OCI-LY1 (cell line): ENCODE results near the gene HLA-DPA1.

ENCODE experiments used
- H2AFZ ChIP-seq: fragments of 200-600 bp; sonication (generic), shearing (Covaris generic); 2 replicates; pipeline ENCODE4 v1.6.0; 2014; ENCODE audit warnings: antibody characterized with exemption, mild to moderate bottlenecking, low read length
- H3F3A ChIP-seq: fragments of 200-600 bp; sonication (generic), shearing (Covaris generic); 2 replicates; pipeline ENCODE4 v1.6.0; 2014; ENCODE audit warnings: mild to moderate bottlenecking, antibody characterized with exemption, low read length, moderate library complexity; ENCODE audit not compliant: insufficient read depth
- H3K27ac ChIP-seq: fragments of 200-600 bp; sonication (generic); 2 replicates; pipeline ENCODE4 v1.5.1; 2014; ENCODE audit warnings: low read length, mixed run types, mild to moderate bottlenecking, low read depth; ENCODE audit not compliant: poor library complexity, severe bottlenecking
- H3K27me3 ChIP-seq: fragments of 200-600 bp; sonication (generic); 2 replicates; pipeline ENCODE4 v1.6.0; 2014; ENCODE audit warnings: antibody characterized with exemption, mild to moderate bottlenecking, low read length, moderate library complexity; ENCODE audit not compliant: insufficient read depth
- H3K36me3 ChIP-seq: fragments of 200-600 bp; sonication (generic); 2 replicates; pipeline ENCODE4 v1.6.1; 2014; ENCODE audit warnings: mild to moderate bottlenecking, antibody characterized with exemption, low read length, moderate library complexity, mixed read lengths; ENCODE audit not compliant: insufficient read depth
- H3K4me1 ChIP-seq: fragments of 200-600 bp; sonication (generic); 2 replicates; pipeline ENCODE4 v1.5.1; 2014; ENCODE audit warnings: mild to moderate bottlenecking, low read length, moderate library complexity; ENCODE audit not compliant: insufficient read depth, severe bottlenecking
- H3K4me2 ChIP-seq: fragments of 200-600 bp; sonication (generic), shearing (Covaris generic); 2 replicates; pipeline ENCODE4 v1.6.1; 2014; ENCODE audit warnings: low read length
- H3K4me3 ChIP-seq: fragments of 200-600 bp; sonication (generic); 2 replicates; pipeline ENCODE4 v1.5.1; 2014; ENCODE audit warnings: low read length, low read depth, mild to moderate bottlenecking, mixed read lengths; ENCODE audit not compliant: poor library complexity, severe bottlenecking
- H3K79me2 ChIP-seq: fragments of 200-600 bp; shearing (Covaris generic); 2 replicates; pipeline ENCODE4 v1.6.1; 2016; ENCODE audit warnings: mixed run types, low read length, mixed read lengths; ENCODE audit not compliant: insufficient read depth
- H3K9ac ChIP-seq: fragments of 200-600 bp; sonication (generic), shearing (Covaris generic); 2 replicates; pipeline ENCODE4 v1.6.1; 2014; ENCODE audit warnings: mild to moderate bottlenecking, low read length, mixed read lengths
- H3K9me2 ChIP-seq: fragments of 200-600 bp; sonication (generic), shearing (Covaris generic); 2 replicates; pipeline ENCODE4 v1.6.1; 2014; ENCODE audit warnings: low read depth, mild to moderate bottlenecking, low read length, mixed read lengths
- H3K9me3 ChIP-seq: fragments of 200-600 bp; shearing (Covaris generic); 2 replicates; pipeline ENCODE4 v1.6.1; 2014; ENCODE audit warnings: low read length, mixed read lengths
- H4K20me1 ChIP-seq: fragments of 200-600 bp; sonication (generic), shearing (Covaris generic); 2 replicates; pipeline ENCODE4 v1.6.0; 2016; ENCODE audit warnings: mild to moderate bottlenecking, low read length; ENCODE audit not compliant: insufficient read depth
- EZH2 ChIP-seq: fragments of 200-600 bp; sonication (generic), shearing (Covaris generic); IDR thresholded peaks from 2 replicates; pipeline ENCODE4 v1.8.0; 2017; ENCODE audit warnings: borderline replicate concordance, mixed run types, mild to moderate bottlenecking, antibody characterized with exemption, low read length, moderate library complexity, mixed read lengths
- TF ChIP-seq, protein P1 (sequence below): fragments of 200-600 bp; sonication (generic), shearing (Covaris generic); IDR thresholded peaks from 2 replicates; pipeline ENCODE4 v1.5.1; 2017; ENCODE audit warnings: mild to moderate bottlenecking, antibody characterized with exemption, low read length, moderate library complexity, mixed read lengths

Gene HLA-DPA1

DNA sequence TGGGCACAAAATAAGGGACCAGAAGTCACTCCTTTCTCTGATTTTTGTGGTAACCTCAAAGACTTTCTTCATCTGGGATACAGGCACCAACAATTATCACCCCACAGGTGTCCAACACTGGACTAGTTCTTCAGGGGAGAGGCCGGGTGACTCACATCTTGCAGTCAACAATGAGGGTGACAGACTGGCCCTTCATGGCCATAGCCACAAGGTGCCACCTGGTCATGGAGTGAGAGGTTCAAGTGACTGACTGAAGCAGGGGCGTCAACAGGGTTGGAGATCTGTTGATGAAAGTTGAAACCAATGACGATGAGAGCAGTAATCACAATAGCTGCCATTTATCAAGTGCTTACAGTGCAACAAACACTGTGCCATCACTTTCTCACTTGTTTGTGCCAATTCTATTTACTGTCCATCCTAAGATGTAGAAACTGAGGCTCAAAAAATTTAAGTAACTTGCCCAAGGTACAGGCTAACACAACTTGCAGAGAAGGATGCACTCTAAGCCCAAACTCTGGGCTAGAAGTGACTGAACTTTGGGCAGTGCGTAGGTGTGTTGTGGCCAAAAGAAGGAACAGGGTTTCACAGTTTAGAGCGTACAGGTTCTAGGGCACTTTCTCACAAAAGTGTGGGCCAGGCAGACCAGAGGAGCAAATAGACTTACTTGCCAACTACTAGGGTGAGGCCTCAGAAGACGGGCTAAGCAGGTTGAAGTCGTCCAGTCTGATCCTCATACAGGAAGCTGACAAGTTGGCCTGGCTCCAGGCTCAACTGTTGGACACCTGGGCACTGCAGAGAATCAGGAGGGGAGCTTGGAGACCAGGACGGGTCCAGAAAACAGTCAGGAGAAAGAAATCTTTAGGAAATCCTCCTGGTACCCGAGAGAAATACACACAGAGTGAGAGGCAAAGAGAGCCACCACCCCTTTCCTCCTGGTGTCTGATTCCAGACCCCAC lies 32.7 kb upstream of the HLA-DPA1 start:
- H3K27ac ChIP-seq, result no peak overlapping the region
- no peak overlapping the region for H3K4me2 ChIP-seq
- no peak overlapping the region for H2AFZ ChIP-seq
- H3K9me3 ChIP-seq, result no peaks in the 10 kb centered on the region
- H3K27me3 ChIP-seq, result no peaks in the 10 kb centered on the region; the same call in 1 of the 2 replicates
- H3K4me3 ChIP-seq, result no peak overlapping the region
- H3K36me3 ChIP-seq, result no peaks in the 10 kb centered on the region; the same call in 1 of the 2 replicates
- H3F3A ChIP-seq, result no peaks in the 10 kb centered on the region
- H3K9ac ChIP-seq, result no peak overlapping the region
- no peaks in the 10 kb centered on the region for H3K79me2 ChIP-seq
- TF ChIP-seq EZH2, result no peak
- TF ChIP-seq, protein P1, sequence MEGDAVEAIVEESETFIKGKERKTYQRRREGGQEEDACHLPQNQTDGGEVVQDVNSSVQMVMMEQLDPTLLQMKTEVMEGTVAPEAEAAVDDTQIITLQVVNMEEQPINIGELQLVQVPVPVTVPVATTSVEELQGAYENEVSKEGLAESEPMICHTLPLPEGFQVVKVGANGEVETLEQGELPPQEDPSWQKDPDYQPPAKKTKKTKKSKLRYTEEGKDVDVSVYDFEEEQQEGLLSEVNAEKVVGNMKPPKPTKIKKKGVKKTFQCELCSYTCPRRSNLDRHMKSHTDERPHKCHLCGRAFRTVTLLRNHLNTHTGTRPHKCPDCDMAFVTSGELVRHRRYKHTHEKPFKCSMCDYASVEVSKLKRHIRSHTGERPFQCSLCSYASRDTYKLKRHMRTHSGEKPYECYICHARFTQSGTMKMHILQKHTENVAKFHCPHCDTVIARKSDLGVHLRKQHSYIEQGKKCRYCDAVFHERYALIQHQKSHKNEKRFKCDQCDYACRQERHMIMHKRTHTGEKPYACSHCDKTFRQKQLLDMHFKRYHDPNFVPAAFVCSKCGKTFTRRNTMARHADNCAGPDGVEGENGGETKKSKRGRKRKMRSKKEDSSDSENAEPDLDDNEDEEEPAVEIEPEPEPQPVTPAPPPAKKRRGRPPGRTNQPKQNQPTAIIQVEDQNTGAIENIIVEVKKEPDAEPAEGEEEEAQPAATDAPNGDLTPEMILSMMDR, result no peak
- no peaks in the 10 kb centered on the region for H4K20me1 ChIP-seq
- H3K4me1 ChIP-seq, result no peaks in the 10 kb centered on the region
- H3K9me2 ChIP-seq, result no peaks in the 10 kb centered on the region

DNA sequence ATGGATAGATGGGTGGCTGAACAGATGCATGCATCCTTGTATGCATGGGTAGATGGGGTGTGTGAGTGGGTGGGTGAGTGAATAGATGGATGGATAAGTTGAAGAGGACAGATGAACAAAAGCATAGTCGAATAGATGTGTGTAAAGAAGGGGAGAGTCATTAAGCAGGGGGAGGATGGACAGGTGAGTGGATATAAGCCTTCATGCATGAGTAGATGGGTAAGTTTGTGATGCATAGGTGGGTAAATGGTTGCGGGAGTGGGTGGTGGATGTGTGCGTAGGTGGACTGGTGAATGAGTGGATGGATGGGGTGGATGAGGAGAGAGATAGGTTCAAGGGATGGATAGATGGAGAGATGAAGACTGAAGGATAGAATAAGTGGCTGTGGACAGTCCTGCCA lies 31.9 kb upstream of the HLA-DPA1 start:
- no peak overlapping the region for H3K4me3 ChIP-seq
- TF ChIP-seq EZH2, result no peak
- TF ChIP-seq, protein P1, result no peak
- no peaks in the 10 kb centered on the region for H3F3A ChIP-seq
- no peaks in the 10 kb centered on the region for H3K4me1 ChIP-seq
- no peaks in the 10 kb centered on the region for H3K9me3 ChIP-seq
- no peaks in the 10 kb centered on the region; the same call in 1 of the 2 replicates for H3K27me3 ChIP-seq
- no peak overlapping the region for H2AFZ ChIP-seq
- no peak overlapping the region for H3K27ac ChIP-seq
- no peaks in the 10 kb centered on the region for H3K9me2 ChIP-seq
- no peaks in the 10 kb centered on the region; the same call in 1 of the 2 replicates for H3K36me3 ChIP-seq
- no peaks in the 10 kb centered on the region for H4K20me1 ChIP-seq
- no peak overlapping the region for H3K4me2 ChIP-seq
- no peak overlapping the region for H3K9ac ChIP-seq
- no peaks in the 10 kb centered on the region for H3K79me2 ChIP-seq

DNA sequence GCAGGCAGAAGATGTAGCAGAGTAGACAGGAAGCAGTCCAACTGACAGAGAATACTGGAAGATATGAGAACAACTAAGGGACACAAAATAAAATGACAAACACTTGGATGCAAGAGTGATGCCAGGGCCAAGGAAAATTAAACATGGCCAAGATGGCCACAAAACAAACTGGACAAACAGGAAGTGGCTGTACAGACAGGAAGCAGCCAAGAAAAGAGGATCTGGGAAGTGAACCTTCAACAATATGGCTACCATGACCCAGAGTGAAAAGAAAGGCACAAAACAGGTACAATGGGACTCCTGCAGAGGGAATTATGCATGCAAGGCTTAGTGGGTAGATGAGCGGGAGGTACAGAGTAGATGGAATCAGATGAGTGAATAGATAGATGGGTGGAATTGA lies 31.4 kb upstream of the HLA-DPA1 start:
- H3K9me2 ChIP-seq, result no peaks in the 10 kb centered on the region
- no peaks in the 10 kb centered on the region for H3K79me2 ChIP-seq
- no peak overlapping the region for H3K4me2 ChIP-seq
- H2AFZ ChIP-seq, result no peak overlapping the region
- H3K27ac ChIP-seq, result no peak overlapping the region
- H3F3A ChIP-seq, result no peaks in the 10 kb centered on the region
- no peaks in the 10 kb centered on the region for H3K4me1 ChIP-seq
- TF ChIP-seq, protein P1, result no peak
- no peak overlapping the region for H3K4me3 ChIP-seq
- 0 out of 2 replicates have a peak, but pooled peaks cover 2% of the 10 kb centered on the region for H3K9me3 ChIP-seq
- H3K9ac ChIP-seq, result no peak overlapping the region
- H3K27me3 ChIP-seq, result no peaks in the 10 kb centered on the region; the same call in 1 of the 2 replicates
- H3K36me3 ChIP-seq, result no peaks in the 10 kb centered on the region; the same call in 1 of the 2 replicates
- no peaks in the 10 kb centered on the region for H4K20me1 ChIP-seq
